GM23338 (cell line): ENCODE results near the gene GPC2. TPM values are rescaled to one million over a fixed set of nuclear protein-coding genes. Genes with fewer than 3 reads are reported as not detected.

Source experiments
- ATAC-seq: fragments of 200-7000 bp; cut with Tn5 transposase; 3 replicates; pipeline ENCODE4 v1.9.1; 2020
- DNase-seq: peaks from one replicate; pipeline ENCODE4 v3.0.0-alpha.2; 2015; ENCODE audit warnings: low spot score
- H2AFZ ChIP-seq: fragments of 200-600 bp; sonication (generic); 2 replicates; pipeline ENCODE4 v1.8.0; 2016; ENCODE audit warnings: antibody characterized with exemption, mild to moderate bottlenecking, moderate library complexity
- H3F3A ChIP-seq: fragments of 200-600 bp; sonication (generic); replicated peaks from 2 replicates; pipeline ENCODE4 v1.8.0; 2017; ENCODE audit warnings: antibody characterized with exemption, mixed run types, low read depth
- H3K27ac ChIP-seq: fragments of 200-600 bp; sonication (generic); 2 replicates; pipeline ENCODE4 v1.6.1; 2016; ENCODE audit warnings: low read depth
- H3K27me3 ChIP-seq: fragments of 200-600 bp; sonication (generic); 2 replicates; pipeline ENCODE4 v1.8.0; 2016; ENCODE audit warnings: mild to moderate bottlenecking, mixed run types, moderate library complexity; ENCODE audit not compliant: insufficient read depth
- H3K36me3 ChIP-seq: fragments of 200-600 bp; sonication (generic); 2 replicates; pipeline ENCODE4 v1.8.0; 2016; ENCODE audit warnings: mild to moderate bottlenecking; ENCODE audit not compliant: insufficient read depth
- H3K4me1 ChIP-seq: fragments of 200-600 bp; sonication (generic); 2 replicates; pipeline ENCODE4 v1.8.0; 2016; ENCODE audit warnings: mild to moderate bottlenecking, moderate library complexity; ENCODE audit not compliant: insufficient read depth
- H3K4me2 ChIP-seq: fragments of 200-600 bp; sonication (generic); 2 replicates; pipeline ENCODE4 v1.7.1; 2017; ENCODE audit warnings: mixed run types
- H3K4me3 ChIP-seq: fragments of 200-600 bp; sonication (generic); 2 replicates; pipeline ENCODE4 v1.6.1; 2016; ENCODE audit warnings: mixed run types
- H3K79me2 ChIP-seq: fragments of 200-600 bp; sonication (generic); replicated peaks from 2 replicates; pipeline ENCODE4 v1.8.0; 2017; ENCODE audit warnings: mild to moderate bottlenecking; ENCODE audit not compliant: insufficient read depth
- H3K9me2 ChIP-seq: fragments of 200-600 bp; sonication (generic); 2 replicates; pipeline ENCODE4 v1.8.0; 2017; ENCODE audit not compliant: insufficient read depth
- H4K20me1 ChIP-seq: fragments of 200-600 bp; sonication (generic); replicated peaks from 2 replicates; pipeline ENCODE4 v1.8.0; 2017; ENCODE audit warnings: mild to moderate bottlenecking; ENCODE audit not compliant: insufficient read depth
- H3K27ac Mint-ChIP-seq: 2 replicates; pipeline ENCODE4 v1.8.0; 2020; ENCODE audit warnings: inconsistent platforms, mild to moderate bottlenecking, moderate library complexity, mixed read lengths
- H3K27me3 Mint-ChIP-seq: 3 replicates; pipeline ENCODE4 v1.8.0; 2022; ENCODE audit warnings: low read depth, mild to moderate bottlenecking, moderate library complexity, mixed read lengths, inconsistent platforms; ENCODE audit not compliant: insufficient read depth, poor library complexity
- H3K36me3 Mint-ChIP-seq: 3 replicates; pipeline ENCODE4 v1.8.0; 2021; ENCODE audit warnings: low read depth, mild to moderate bottlenecking, inconsistent platforms, moderate library complexity, mixed read lengths
- H3K4me1 Mint-ChIP-seq: 3 replicates; pipeline ENCODE4 v1.8.0; 2020; ENCODE audit warnings: mild to moderate bottlenecking, inconsistent platforms, mixed read lengths
- H3K4me3 Mint-ChIP-seq: 3 replicates; pipeline ENCODE4 v1.8.0; 2021; ENCODE audit warnings: moderate library complexity, mild to moderate bottlenecking, inconsistent platforms, mixed read lengths
- H3K9me3 Mint-ChIP-seq: 3 replicates; pipeline ENCODE4 v1.8.0; 2020; ENCODE audit warnings: moderate library complexity, mild to moderate bottlenecking, inconsistent platforms, mixed read lengths
- ETS1 ChIP-seq: IDR thresholded peaks from 2 replicates; pipeline ENCODE4 v1.6.1; 2016; ENCODE audit warnings: antibody characterized with exemption
- EZH2phosphoT487 ChIP-seq: fragments of 200-600 bp; sonication (generic); IDR thresholded peaks from one replicate; pipeline ENCODE4 v1.8.1; 2018; ENCODE audit warnings: antibody characterized with exemption; ENCODE audit not compliant: unreplicated experiment
- JUNB ChIP-seq: IDR thresholded peaks from one replicate; pipeline ENCODE4 v1.6.1; 2016; ENCODE audit warnings: antibody characterized with exemption; ENCODE audit not compliant: unreplicated experiment
- NANOG ChIP-seq: IDR thresholded peaks from 2 replicates; pipeline ENCODE4 v1.6.1; 2016; ENCODE audit warnings: antibody characterized with exemption, borderline replicate concordance
- POLR2AphosphoS5 ChIP-seq: IDR thresholded peaks from 2 replicates; pipeline ENCODE4 v1.6.1; 2016; ENCODE audit warnings: antibody characterized with exemption, low read depth
- STAT1 ChIP-seq: IDR thresholded peaks from one replicate; pipeline ENCODE4 v1.6.1; 2016; ENCODE audit warnings: antibody characterized with exemption; ENCODE audit not compliant: unreplicated experiment
- ZNF114 ChIP-seq: fragments of 250-450 bp; sonication (Bioruptor Pico); IDR thresholded peaks from 2 replicates; pipeline ENCODE4 v1.5.0; 2020; ENCODE audit warnings: mild to moderate bottlenecking, moderate library complexity
- ZNF331 ChIP-seq: fragments of 250-450 bp; sonication (Bioruptor Pico); IDR thresholded peaks from 2 replicates; pipeline ENCODE4 v1.5.0; 2020; ENCODE audit warnings: low read depth, mild to moderate bottlenecking, moderate library complexity
- polyA plus RNA-seq: library from polyadenylated mRNA; unstranded; fragments of >200 nt; fragmentation: Nextera tagmentation; extraction: Ambion mirVana; gene quantifications from 2 replicates; pipeline ENCODE4 v1.2.1, GENCODE V29; 2016
- total RNA-seq: library from RNA; depleted of rRNA; stranded (reverse); fragments of >200 nt; shearing (Covaris generic); gene quantifications from 2 replicates; pipeline ENCODE4 v1.2.3, GENCODE V29; 2014
- TF ChIP-seq, protein P1 (sequence below), 2 experiments: fragments of 200-600 bp in 1 of 2; sonication (generic) in 1 of 2; conservative IDR thresholded peaks; 2 replicates each; pipeline versions ENCODE4 v1.5.1 to v1.6.1; 2016 to 2017; ENCODE audit warnings: antibody characterized with exemption in 2 of 2, low read depth in 2 of 2, mild to moderate bottlenecking in 2 of 2, moderate library complexity in 1 of 2

The GPC2 gene
- total and polyA plus RNA-seq, 2 experiments from 2014 or later = 10.7 to 48.8 TPM

DNA sequence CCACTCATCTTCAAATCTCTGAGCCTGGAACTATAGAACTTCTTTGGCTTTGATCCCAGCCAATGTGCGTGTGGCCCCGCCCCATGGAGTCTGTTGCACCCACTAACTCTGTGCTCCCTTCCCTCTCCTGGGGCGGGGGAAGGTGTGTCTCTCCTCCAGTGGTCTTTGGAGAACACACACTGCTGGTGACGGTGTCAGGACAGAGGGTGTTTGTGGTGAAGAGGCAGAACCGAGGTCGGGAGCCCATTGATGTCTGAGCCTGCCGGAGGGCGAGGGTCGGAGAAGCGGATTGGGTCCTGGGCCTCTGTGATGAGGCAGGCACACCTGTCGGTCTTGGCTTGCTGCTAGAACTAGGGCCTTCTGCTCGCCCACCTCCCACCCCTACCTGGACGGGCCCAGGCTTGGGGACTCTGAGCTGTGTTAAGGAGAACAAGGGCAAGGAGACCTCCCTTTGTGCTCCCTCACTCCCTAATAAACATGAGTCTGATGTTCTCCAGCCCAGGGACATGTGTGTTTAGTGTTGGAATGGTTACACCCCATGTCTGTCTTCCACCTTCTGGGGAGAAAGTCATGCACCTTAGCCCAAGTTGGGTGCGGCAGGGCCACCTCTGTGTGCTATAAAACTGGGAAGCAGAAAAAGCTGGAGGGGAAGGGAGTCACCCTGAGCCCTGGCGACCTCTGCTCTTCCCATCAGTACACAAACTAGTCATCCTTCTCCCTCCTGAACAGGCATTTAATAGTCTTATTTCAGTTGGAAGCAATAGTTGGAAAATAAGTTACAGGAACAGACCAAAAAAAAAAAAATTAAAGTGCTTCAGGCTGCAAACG is 23.3 kb downstream of the GPC2 start:
- Histone ChIP-seq H3K36me3 (no peaks in the 10 kb centered on the region), H3K79me2 (peaks cover 29% of the 10 kb centered on the region), H3K27me3 (no peaks in the 10 kb centered on the region), H2AFZ (no peak overlapping the region), H3K4me3 (no peak overlapping the region), H4K20me1 (peaks cover 14% of the 10 kb centered on the region), H3K4me2 (no peak overlapping the region), H3K27ac (no peak overlapping the region), H3F3A (peaks cover 36% of the 10 kb centered on the region), H3K9me2 (no peaks in the 10 kb centered on the region), H3K4me1 (peaks cover 18% of the 10 kb centered on the region)
- no peak for TF ChIP-seq JUNB
- TF ChIP-seq POLR2AphosphoS5 = peak; percentile 15; the same call in 1 of the 2 replicates
- H3K36me3 Mint-ChIP-seq = peaks cover 64% of the 10 kb centered on the region
- DNase-seq = no peak
- H3K27me3 Mint-ChIP-seq = peaks cover 23% of the 10 kb centered on the region
- H3K4me1 Mint-ChIP-seq = peaks cover 30% of the 10 kb centered on the region
- no peak overlapping the region; the same call in 2 of the 3 replicates for H3K4me3 Mint-ChIP-seq
- H3K27ac Mint-ChIP-seq = no peak overlapping the region
- ATAC-seq = no peak
- H3K9me3 Mint-ChIP-seq = no peaks in the 10 kb centered on the region

GRCh38 chr7:100152937-100153666 is 24.1 kb downstream of the GPC2 start:
- Histone ChIP-seq H3K27ac (peak overlapping the region; percentile 48; the same call in 1 of the 2 replicates), H3K36me3 (no peaks in the 10 kb centered on the region), H4K20me1 (peaks cover 14% of the 10 kb centered on the region), H3K27me3 (no peaks in the 10 kb centered on the region), H3F3A (peaks cover 34% of the 10 kb centered on the region), H3K4me1 (peaks cover 20% of the 10 kb centered on the region), H3K9me2 (no peaks in the 10 kb centered on the region), H3K4me2 (no peak overlapping the region), H3K79me2 (peaks cover 29% of the 10 kb centered on the region), H3K4me3 (no peak overlapping the region), H2AFZ (no peak overlapping the region)
- no peak for TF ChIP-seq ZNF331 (CRISPR knock-in tag)
- TF ChIP-seq ETS1 = no peak
- 0 out of 2 replicates have a peak, but pooled peaks have one; percentile 4 for TF ChIP-seq POLR2AphosphoS5
- ATAC-seq = no peak
- Mint-ChIP-seq H3K27ac (no peak overlapping the region), H3K9me3 (no peaks in the 10 kb centered on the region), H3K27me3 (peaks cover 20% of the 10 kb centered on the region), H3K4me3 (no peak overlapping the region), H3K4me1 (peaks cover 33% of the 10 kb centered on the region), H3K36me3 (peaks cover 64% of the 10 kb centered on the region)
- DNase-seq = no peak

DNA sequence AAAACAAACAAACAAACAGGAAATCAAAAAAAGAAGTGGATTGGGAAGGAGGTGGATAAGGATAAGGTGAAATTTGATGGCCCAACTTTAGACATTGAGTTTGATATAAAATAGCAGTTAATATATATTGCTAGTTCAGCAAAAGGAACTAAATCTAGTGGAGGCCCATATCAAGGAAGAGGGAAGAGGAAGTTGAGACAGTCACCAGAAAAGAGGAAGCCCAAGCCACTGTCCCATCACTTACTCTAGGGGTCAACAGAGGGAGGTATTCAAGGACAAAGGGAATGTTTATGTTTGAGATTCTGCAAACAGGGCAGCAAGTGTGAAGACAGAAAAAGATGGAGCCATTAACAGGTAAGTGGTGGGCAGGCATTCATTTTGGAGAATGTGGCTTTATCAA is 24.8 kb downstream of the GPC2 start:
- no peaks in the 10 kb centered on the region for H3K36me3 ChIP-seq
- H3K27me3 ChIP-seq = no peaks in the 10 kb centered on the region
- H3K4me1 ChIP-seq = peaks cover 22% of the 10 kb centered on the region
- H4K20me1 ChIP-seq = peaks cover 11% of the 10 kb centered on the region
- H3K9me2 ChIP-seq = no peaks in the 10 kb centered on the region
- no peak overlapping the region for H3K4me2 ChIP-seq
- ATAC-seq (no peak), DNase-seq (no peak)
- no peak overlapping the region for H2AFZ ChIP-seq
- Mint-ChIP-seq H3K9me3 (no peaks in the 10 kb centered on the region), H3K36me3 (peaks cover 61% of the 10 kb centered on the region), H3K27me3 (peaks cover 16% of the 10 kb centered on the region), H3K27ac (no peak overlapping the region), H3K4me3 (no peak overlapping the region; the same call in 2 of the 3 replicates), H3K4me1 (peaks cover 29% of the 10 kb centered on the region)
- H3K4me3 ChIP-seq = no peak overlapping the region
- peak overlapping the region; percentile 48; the same call in 1 of the 2 replicates for H3K27ac ChIP-seq
- peaks cover 34% of the 10 kb centered on the region for H3F3A ChIP-seq
- H3K79me2 ChIP-seq = peaks cover 29% of the 10 kb centered on the region
- TF ChIP-seq ZNF114 (CRISPR knock-in tag) (no peak), ETS1 (no peak), NANOG (no peak), JUNB (no peak), POLR2AphosphoS5 (no peak), ZNF331 (CRISPR knock-in tag) (no peak), EZH2phosphoT487 (no peak), STAT1 (no peak)
- TF ChIP-seq, protein P1, sequence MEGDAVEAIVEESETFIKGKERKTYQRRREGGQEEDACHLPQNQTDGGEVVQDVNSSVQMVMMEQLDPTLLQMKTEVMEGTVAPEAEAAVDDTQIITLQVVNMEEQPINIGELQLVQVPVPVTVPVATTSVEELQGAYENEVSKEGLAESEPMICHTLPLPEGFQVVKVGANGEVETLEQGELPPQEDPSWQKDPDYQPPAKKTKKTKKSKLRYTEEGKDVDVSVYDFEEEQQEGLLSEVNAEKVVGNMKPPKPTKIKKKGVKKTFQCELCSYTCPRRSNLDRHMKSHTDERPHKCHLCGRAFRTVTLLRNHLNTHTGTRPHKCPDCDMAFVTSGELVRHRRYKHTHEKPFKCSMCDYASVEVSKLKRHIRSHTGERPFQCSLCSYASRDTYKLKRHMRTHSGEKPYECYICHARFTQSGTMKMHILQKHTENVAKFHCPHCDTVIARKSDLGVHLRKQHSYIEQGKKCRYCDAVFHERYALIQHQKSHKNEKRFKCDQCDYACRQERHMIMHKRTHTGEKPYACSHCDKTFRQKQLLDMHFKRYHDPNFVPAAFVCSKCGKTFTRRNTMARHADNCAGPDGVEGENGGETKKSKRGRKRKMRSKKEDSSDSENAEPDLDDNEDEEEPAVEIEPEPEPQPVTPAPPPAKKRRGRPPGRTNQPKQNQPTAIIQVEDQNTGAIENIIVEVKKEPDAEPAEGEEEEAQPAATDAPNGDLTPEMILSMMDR (conservative IDR thresholded peaks at IDR 0.05; ENCODE audit: low read depth in 2 of 2) = no peak
